Measurements from ENCODE around the gene TELO2. TPM values are rescaled to one million over a fixed set of nuclear protein-coding genes. Genes with fewer than 3 reads are reported as not detected.

TELO2 gene
- total RNA-seq, 4 donors from 2014 or later: 17.0 to 29.3 (median 21.4) TPM

GRCh38 chr16:1449201-1449788, 43.9 kb upstream of the TELO2 start:
- H3K9me3 ChIP-seq: no peaks in the 10 kb centered on the region
- no peaks in the 10 kb centered on the region for H3K27me3 ChIP-seq
- peaks cover 9 to 91% (median 42%) of the 10 kb centered on the region in 3 donors for H3K36me3 ChIP-seq
- no peaks in the 10 kb centered on the region for H3K4me1 ChIP-seq
- no peak for DNase-seq
- TF ChIP-seq CTCF (IDR thresholded peaks at IDR 0.05): no peak
- TF ChIP-seq POLR2A (IDR thresholded peaks at IDR 0.05): no peak
- intact Hi-C loops (cut with DNase I): no loop called here
- no peak overlapping the region for H3K27ac ChIP-seq
- H3K4me3 ChIP-seq: no peak overlapping the region
- WGBS, 2 donors: 94 to 98% methylated on average over 4 to 6 of the region's 25 CpGs

GRCh38 chr16:1450218-1450617, 42.9 kb upstream of the TELO2 start:
- Histone ChIP-seq H3K27me3 (no peaks in the 10 kb centered on the region), H3K9me3 (no peaks in the 10 kb centered on the region), H3K4me1 (no peaks in the 10 kb centered on the region), H3K27ac (no peak overlapping the region), H3K4me3 (no peak overlapping the region), H3K36me3 (peaks cover 11 to 100% (median 47%) of the 10 kb centered on the region in 3 donors)
- intact Hi-C loops (cut with DNase I): no loop called here
- TF ChIP-seq POLR2A (IDR thresholded peaks at IDR 0.05) (no peak), CTCF (IDR thresholded peaks at IDR 0.05) (no peak)
- WGBS, 2 donors: 91% methylated on average over 6 of the region's 29 CpGs; no CpG with 5 or more reads in 1 of the 2 donors
- no peak for DNase-seq

- no peak overlapping the region for H3K27ac ChIP-seq
- no peaks in the 10 kb centered on the region for H3K4me1 ChIP-seq
- peaks cover 18 to 100% (median 50%) of the 10 kb centered on the region in 3 donors for H3K36me3 ChIP-seq
- no peaks in the 10 kb centered on the region for H3K27me3 ChIP-seq
- no peaks in the 10 kb centered on the region for H3K9me3 ChIP-seq
- no peak for DNase-seq
- 83 to 84% methylated on average over 2 to 6 of the region's 21 CpGs for WGBS, 2 donors
- intact Hi-C loops (cut with DNase I): no loop called here
- no peak for TF ChIP-seq CTCF (IDR thresholded peaks at IDR 0.05)
- TF ChIP-seq POLR2A (IDR thresholded peaks at IDR 0.05): no peak
- H3K4me3 ChIP-seq: no peak overlapping the region
These were observed 42.3 kb upstream of the TELO2 start for GRCh38 chr16:1450841-1451240.

- intact Hi-C loops (cut with DNase I): no loop called here
These were observed 41.3 kb upstream of the TELO2 start for GRCh38 chr16:1451702-1452392.

More at GRCh38 chr16:1451702-1452392, 41.3 kb upstream of the TELO2 start:
- H3K27me3 ChIP-seq: no peaks in the 10 kb centered on the region
- peaks cover 19 to 99% (median 46%) of the 10 kb centered on the region in 3 donors for H3K36me3 ChIP-seq
- WGBS, 2 donors: 89 to 94% methylated on average over 7 to 19 of the region's 34 CpGs
- no peak overlapping the region for H3K27ac ChIP-seq
- TF ChIP-seq CTCF (IDR thresholded peaks at IDR 0.05) (no peak), POLR2A (IDR thresholded peaks at IDR 0.05) (no peak)
- no peak overlapping the region for H3K4me3 ChIP-seq
- no peaks in the 10 kb centered on the region for H3K4me1 ChIP-seq
- DNase-seq: no peak
- no peaks in the 10 kb centered on the region for H3K9me3 ChIP-seq

Measured in esophagus squamous epithelium (tissue), 5 donors.